ENCODE results near the gene ITGAD.

DNA sequence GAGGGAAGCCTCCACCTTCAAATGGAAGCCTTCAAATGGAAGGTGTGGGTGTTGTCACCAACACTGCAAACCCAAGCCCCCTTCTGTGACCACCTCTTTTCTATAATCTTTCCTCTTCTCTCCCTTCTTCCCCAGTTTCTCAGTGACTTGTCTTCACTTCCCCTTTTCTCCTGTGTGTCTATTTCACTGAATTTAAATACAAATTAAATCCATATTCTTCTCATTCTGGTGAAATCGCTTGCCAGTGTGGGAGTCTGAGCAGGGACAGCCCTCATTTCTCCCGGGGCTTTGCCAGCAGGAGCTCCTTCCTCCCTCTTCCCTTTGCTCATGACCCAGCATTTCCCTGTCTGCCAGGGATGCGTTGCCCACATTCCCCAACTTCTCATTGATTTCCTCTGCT lies 44.6 kb upstream of the ITGAD start:
- TF ChIP-seq, protein P1, sequence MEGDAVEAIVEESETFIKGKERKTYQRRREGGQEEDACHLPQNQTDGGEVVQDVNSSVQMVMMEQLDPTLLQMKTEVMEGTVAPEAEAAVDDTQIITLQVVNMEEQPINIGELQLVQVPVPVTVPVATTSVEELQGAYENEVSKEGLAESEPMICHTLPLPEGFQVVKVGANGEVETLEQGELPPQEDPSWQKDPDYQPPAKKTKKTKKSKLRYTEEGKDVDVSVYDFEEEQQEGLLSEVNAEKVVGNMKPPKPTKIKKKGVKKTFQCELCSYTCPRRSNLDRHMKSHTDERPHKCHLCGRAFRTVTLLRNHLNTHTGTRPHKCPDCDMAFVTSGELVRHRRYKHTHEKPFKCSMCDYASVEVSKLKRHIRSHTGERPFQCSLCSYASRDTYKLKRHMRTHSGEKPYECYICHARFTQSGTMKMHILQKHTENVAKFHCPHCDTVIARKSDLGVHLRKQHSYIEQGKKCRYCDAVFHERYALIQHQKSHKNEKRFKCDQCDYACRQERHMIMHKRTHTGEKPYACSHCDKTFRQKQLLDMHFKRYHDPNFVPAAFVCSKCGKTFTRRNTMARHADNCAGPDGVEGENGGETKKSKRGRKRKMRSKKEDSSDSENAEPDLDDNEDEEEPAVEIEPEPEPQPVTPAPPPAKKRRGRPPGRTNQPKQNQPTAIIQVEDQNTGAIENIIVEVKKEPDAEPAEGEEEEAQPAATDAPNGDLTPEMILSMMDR (IDR thresholded peaks at IDR 0.05; ENCODE audit: low read depth, low read length) = no peak
- TF ChIP-seq POLR2A (IDR thresholded peaks at IDR 0.05; ENCODE audit: extremely low read depth, insufficient read length) (no peak), MYC (IDR thresholded peaks at IDR 0.05; ENCODE audit: low read depth, low read length) (no peak)
- TF ChIP-seq, protein P2, sequence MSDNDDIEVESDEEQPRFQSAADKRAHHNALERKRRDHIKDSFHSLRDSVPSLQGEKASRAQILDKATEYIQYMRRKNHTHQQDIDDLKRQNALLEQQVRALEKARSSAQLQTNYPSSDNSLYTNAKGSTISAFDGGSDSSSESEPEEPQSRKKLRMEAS (IDR thresholded peaks at IDR 0.05; ENCODE audit: low read depth, low read length) = no peak
